ENCODE measurements around the gene KRTAP10-6.

KRTAP10-6 gene

GRCh38 chr21:44569861-44570517, 22.3 kb downstream of the KRTAP10-6 start:
- no peaks in the 10 kb centered on the region for H4K20me1 ChIP-seq (ENCODE audit: low read depth, low read length)
- H3K27ac ChIP-seq (ENCODE audit: low read depth, low read length) = no peak overlapping the region
- H3K79me2 ChIP-seq (ENCODE audit: insufficient read depth, low read length) = no peaks in the 10 kb centered on the region
- no peaks in the 10 kb centered on the region for H3K9me3 ChIP-seq (ENCODE audit: insufficient read depth, low read length)
- no peaks in the 10 kb centered on the region for H3K27me3 ChIP-seq (ENCODE audit: low read length)
- H2AFZ ChIP-seq (ENCODE audit: low read depth, low read length, severe bottlenecking) = no peak overlapping the region
- H3K9me2 ChIP-seq (replicated peaks; ENCODE audit: insufficient read depth, low read length) = no peaks in the 10 kb centered on the region
- H3F3A ChIP-seq (ENCODE audit: insufficient read depth) = no peaks in the 10 kb centered on the region
- no peak overlapping the region for H3K4me2 ChIP-seq (ENCODE audit: low read depth, low read length, poor library complexity, severe bottlenecking)
- H3K36me3 ChIP-seq (ENCODE audit: low read length) = no peaks in the 10 kb centered on the region
- no peak overlapping the region for H3K4me3 ChIP-seq (ENCODE audit: insufficient read depth, low read length, poor library complexity, severe bottlenecking)
- TF ChIP-seq CTCF (IDR thresholded peaks at IDR 0.05; ENCODE audit: insufficient read depth, low read length, poor library complexity, severe bottlenecking) = no peak
- H3K9ac ChIP-seq (ENCODE audit: low read length) = no peak overlapping the region

- Histone ChIP-seq H3K9me3 (ENCODE audit: insufficient read depth, low read length) (no peaks in the 10 kb centered on the region), H3F3A (ENCODE audit: insufficient read depth) (no peaks in the 10 kb centered on the region), H3K9me2 (replicated peaks; ENCODE audit: insufficient read depth, low read length) (no peaks in the 10 kb centered on the region), H3K36me3 (ENCODE audit: low read length) (no peaks in the 10 kb centered on the region), H3K27ac (ENCODE audit: low read depth, low read length) (no peak overlapping the region), H3K79me2 (ENCODE audit: insufficient read depth, low read length) (no peaks in the 10 kb centered on the region), H3K4me2 (ENCODE audit: low read depth, low read length, poor library complexity, severe bottlenecking) (no peak overlapping the region), H3K4me3 (ENCODE audit: insufficient read depth, low read length, poor library complexity, severe bottlenecking) (no peak overlapping the region), H2AFZ (ENCODE audit: low read depth, low read length, severe bottlenecking) (no peak overlapping the region), H4K20me1 (ENCODE audit: low read depth, low read length) (no peaks in the 10 kb centered on the region), H3K9ac (ENCODE audit: low read length) (no peak overlapping the region), H3K27me3 (ENCODE audit: low read length) (no peaks in the 10 kb centered on the region)
- TF ChIP-seq EZH2phosphoT487 (conservative IDR thresholded peaks at IDR 0.05; ENCODE audit: low read length) (no peak), CTCF (IDR thresholded peaks at IDR 0.05; ENCODE audit: insufficient read depth, low read length, poor library complexity, severe bottlenecking) (no peak)
These were observed 23.4 kb downstream of the KRTAP10-6 start for GRCh38 chr21:44568667-44569556.

- Histone ChIP-seq H3K4me2 (ENCODE audit: low read depth, low read length, poor library complexity, severe bottlenecking) (no peak overlapping the region), H3K4me3 (ENCODE audit: insufficient read depth, low read length, poor library complexity, severe bottlenecking) (no peak overlapping the region), H3K9ac (ENCODE audit: low read length) (no peak overlapping the region), H3K79me2 (ENCODE audit: insufficient read depth, low read length) (no peaks in the 10 kb centered on the region), H3K9me3 (ENCODE audit: insufficient read depth, low read length) (no peaks in the 10 kb centered on the region), H3K9me2 (replicated peaks; ENCODE audit: insufficient read depth, low read length) (no peaks in the 10 kb centered on the region), H3K27ac (ENCODE audit: low read depth, low read length) (no peak overlapping the region), H3K27me3 (ENCODE audit: low read length) (no peaks in the 10 kb centered on the region), H3F3A (ENCODE audit: insufficient read depth) (no peaks in the 10 kb centered on the region), H3K36me3 (ENCODE audit: low read length) (no peaks in the 10 kb centered on the region), H4K20me1 (ENCODE audit: low read depth, low read length) (no peaks in the 10 kb centered on the region), H2AFZ (ENCODE audit: low read depth, low read length, severe bottlenecking) (no peak overlapping the region)
- TF ChIP-seq EZH2phosphoT487 (conservative IDR thresholded peaks at IDR 0.05; ENCODE audit: low read length) = no peak
- TF ChIP-seq CTCF (IDR thresholded peaks at IDR 0.05; ENCODE audit: insufficient read depth, low read length, poor library complexity, severe bottlenecking) = no peak
These were observed 24.0 kb downstream of the KRTAP10-6 start for GRCh38 chr21:44568261-44568660.
